Progenitor cell of endocrine pancreas (in vitro differentiated cells): Measurements from ENCODE around the gene VASP. TPM values are rescaled to one million over a fixed set of nuclear protein-coding genes. Genes with fewer than 3 reads are reported as not detected.

Experiments
- DNase-seq: peaks from one replicate; pipeline ENCODE4 v3.0.0; 2021; ENCODE audit warnings: low spot score; ENCODE audit not compliant: unreplicated experiment
- H3K27ac Mint-ChIP-seq: 2 replicates; pipeline ENCODE4 v1.8.0; 2021; ENCODE audit warnings: mild to moderate bottlenecking, moderate library complexity, mixed read lengths
- H3K27me3 Mint-ChIP-seq: 2 replicates; pipeline ENCODE4 v1.8.0; 2021; ENCODE audit warnings: mixed read lengths
- H3K36me3 Mint-ChIP-seq: 2 replicates; pipeline ENCODE4 v1.8.0; 2022; ENCODE audit warnings: mixed read lengths; ENCODE audit not compliant: insufficient read depth
- H3K4me1 Mint-ChIP-seq: 2 replicates; pipeline ENCODE4 v1.8.0; 2021; ENCODE audit warnings: low read depth, mixed read lengths
- H3K4me3 Mint-ChIP-seq: 2 replicates; pipeline ENCODE4 v1.8.0; 2021; ENCODE audit warnings: low read depth, mild to moderate bottlenecking, moderate library complexity, mixed read lengths
- H3K9me3 Mint-ChIP-seq: 2 replicates; pipeline ENCODE4 v1.8.0; 2021; ENCODE audit warnings: low read depth, mixed read lengths
- total RNA-seq: library from RNA; stranded (reverse); gene quantifications from 2 replicates; pipeline ENCODE4 v1.2.1, GENCODE V29; 2021
- TF ChIP-seq, protein P1 (sequence below): fragments of 200-600 bp; sonication (generic); IDR thresholded peaks from one replicate; pipeline ENCODE4 v1.5.0; 2021; ENCODE audit warnings: antibody characterized with exemption, mild to moderate bottlenecking; ENCODE audit not compliant: unreplicated experiment

VASP gene
- total RNA-seq, 1 donor from 2014 or later = 94.9 TPM

DNA sequence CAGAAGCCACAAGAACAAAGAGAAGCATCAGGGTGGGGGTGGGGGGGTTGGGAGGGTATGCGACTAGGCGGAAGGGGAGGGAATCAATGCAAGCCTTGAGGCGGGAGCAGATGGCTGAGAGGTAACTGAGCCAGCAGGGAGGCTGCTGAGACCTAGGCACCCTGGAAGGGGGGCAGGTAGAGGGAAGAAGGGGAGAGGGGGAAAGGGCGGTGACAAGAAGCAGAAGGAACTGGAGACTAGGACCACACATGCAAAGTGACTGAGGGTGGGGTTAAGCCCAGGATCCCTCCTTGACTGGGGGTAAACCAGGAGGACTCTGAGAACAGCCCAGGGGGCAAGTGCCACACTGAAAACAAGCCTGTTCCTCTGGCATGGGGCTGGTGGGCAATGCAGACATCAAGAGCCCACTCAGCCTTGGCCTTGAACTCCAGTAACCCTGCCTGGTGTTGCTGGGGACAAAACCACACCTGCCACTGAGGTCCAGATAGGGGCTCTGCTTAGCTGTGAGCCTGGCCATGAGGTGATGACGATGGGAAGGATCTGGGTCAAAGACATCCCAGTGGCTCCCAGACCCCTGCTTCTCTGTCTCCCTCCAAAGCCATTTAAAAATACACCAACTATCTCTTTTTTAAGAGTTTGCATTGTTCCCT lies 57.0 kb downstream of the VASP start:
- Mint-ChIP-seq H3K4me1 (no peaks in the 10 kb centered on the region), H3K4me3 (no peak overlapping the region)
- DNase-seq = no peak

DNA sequence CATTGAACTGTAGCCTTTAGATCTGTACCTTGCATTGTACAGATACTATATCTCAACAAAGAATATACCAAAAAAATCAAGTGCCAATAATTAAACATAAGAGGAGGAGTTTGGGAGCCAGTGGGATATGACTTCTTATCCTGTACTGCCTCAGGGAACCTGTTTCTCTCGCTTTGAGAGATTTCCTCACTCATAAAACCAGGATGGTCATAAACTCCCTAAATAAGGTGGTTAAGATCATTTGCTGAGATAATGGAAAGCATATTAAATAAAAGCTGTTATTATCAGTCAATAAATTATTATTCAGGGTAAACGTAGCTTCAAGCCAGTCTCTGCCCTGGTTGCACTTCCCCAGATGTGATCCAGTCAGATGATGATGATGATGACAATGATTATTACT lies 60.3 kb downstream of the VASP start:
- no peak for DNase-seq
- no peak overlapping the region for H3K4me3 Mint-ChIP-seq
- H3K4me1 Mint-ChIP-seq = no peaks in the 10 kb centered on the region
- H3K27me3 Mint-ChIP-seq = no peaks in the 10 kb centered on the region
- H3K36me3 Mint-ChIP-seq = no peaks in the 10 kb centered on the region
- H3K27ac Mint-ChIP-seq = no peak overlapping the region
- TF ChIP-seq, protein P1, sequence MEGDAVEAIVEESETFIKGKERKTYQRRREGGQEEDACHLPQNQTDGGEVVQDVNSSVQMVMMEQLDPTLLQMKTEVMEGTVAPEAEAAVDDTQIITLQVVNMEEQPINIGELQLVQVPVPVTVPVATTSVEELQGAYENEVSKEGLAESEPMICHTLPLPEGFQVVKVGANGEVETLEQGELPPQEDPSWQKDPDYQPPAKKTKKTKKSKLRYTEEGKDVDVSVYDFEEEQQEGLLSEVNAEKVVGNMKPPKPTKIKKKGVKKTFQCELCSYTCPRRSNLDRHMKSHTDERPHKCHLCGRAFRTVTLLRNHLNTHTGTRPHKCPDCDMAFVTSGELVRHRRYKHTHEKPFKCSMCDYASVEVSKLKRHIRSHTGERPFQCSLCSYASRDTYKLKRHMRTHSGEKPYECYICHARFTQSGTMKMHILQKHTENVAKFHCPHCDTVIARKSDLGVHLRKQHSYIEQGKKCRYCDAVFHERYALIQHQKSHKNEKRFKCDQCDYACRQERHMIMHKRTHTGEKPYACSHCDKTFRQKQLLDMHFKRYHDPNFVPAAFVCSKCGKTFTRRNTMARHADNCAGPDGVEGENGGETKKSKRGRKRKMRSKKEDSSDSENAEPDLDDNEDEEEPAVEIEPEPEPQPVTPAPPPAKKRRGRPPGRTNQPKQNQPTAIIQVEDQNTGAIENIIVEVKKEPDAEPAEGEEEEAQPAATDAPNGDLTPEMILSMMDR = no peak
- no peaks in the 10 kb centered on the region for H3K9me3 Mint-ChIP-seq

More for the DNA sequence above, 57.0 kb downstream of the VASP start:
- Mint-ChIP-seq H3K36me3 (peaks cover 2% of the 10 kb centered on the region), H3K9me3 (no peaks in the 10 kb centered on the region), H3K27me3 (no peaks in the 10 kb centered on the region), H3K27ac (no peak overlapping the region)
- TF ChIP-seq, protein P1 = no peak

DNA sequence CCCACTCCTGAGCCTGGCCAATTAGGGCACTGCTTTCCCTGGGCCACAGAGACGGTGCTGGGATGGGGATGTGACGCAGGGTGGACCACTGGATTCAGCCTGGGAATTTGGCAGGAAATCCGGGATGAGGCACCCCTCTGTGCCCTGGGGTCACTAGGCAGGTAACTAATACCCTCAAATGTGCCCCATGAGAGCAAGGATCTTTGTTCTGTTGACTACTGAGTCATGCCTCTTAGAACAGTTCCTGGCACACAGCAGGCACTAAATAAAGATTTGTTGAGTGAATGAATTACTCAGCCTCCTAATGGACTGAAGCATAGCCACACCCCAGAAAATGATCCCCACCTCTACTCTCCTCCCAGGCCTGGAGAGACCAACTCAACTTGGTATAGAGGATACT lies 61.5 kb downstream of the VASP start:
- H3K36me3 Mint-ChIP-seq = no peaks in the 10 kb centered on the region
- no peak overlapping the region for H3K27ac Mint-ChIP-seq
- no peaks in the 10 kb centered on the region for H3K27me3 Mint-ChIP-seq
- no peak overlapping the region for H3K4me3 Mint-ChIP-seq
- peaks cover 3% of the 10 kb centered on the region for H3K4me1 Mint-ChIP-seq
- TF ChIP-seq, protein P1 = no peak
- DNase-seq = no peak
- H3K9me3 Mint-ChIP-seq = no peaks in the 10 kb centered on the region

DNA sequence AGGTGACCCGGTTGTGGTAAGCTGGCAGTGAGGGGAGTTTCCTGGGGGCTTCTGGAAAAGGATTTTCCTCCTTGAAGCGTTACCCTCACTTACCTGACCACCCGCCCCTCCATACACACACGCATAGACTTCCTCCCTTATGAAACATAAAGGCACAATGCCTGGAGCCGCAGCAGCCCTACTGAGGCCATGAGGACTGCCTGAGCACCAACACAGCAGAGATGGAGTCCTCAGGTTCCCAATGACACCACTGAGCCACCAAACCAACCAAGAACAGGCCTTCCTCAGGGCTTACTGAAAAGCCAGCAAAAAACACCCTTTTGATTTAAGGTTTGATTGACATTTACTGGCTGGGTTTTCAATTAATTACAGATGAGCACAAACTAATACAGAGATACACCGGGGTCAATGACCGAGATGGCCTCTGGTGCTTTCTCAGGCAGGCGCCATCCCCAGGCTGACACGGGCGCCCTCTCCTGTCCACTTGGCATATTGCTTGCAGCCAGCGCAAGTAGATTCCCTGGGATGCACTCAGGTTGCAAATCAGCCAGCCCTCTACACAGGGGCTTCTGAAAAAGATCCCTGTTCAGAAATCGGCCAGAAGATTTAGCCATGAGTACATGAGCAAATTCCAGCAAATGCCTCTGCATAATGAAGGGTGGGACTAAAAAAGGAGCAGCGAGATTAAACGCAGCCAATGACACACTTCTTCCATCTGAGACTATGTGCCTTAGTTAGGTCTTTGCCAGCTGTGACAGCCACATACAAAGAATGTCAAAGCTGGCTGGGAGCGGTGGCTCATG lies 62.5 kb downstream of the VASP start:
- Mint-ChIP-seq H3K4me3 (no peak overlapping the region), H3K9me3 (no peaks in the 10 kb centered on the region), H3K36me3 (no peaks in the 10 kb centered on the region), H3K4me1 (peaks cover 3% of the 10 kb centered on the region), H3K27me3 (no peaks in the 10 kb centered on the region), H3K27ac (no peak overlapping the region)
- peak; percentile 32 for DNase-seq
- TF ChIP-seq, protein P1 = peak; percentile 67

DNA sequence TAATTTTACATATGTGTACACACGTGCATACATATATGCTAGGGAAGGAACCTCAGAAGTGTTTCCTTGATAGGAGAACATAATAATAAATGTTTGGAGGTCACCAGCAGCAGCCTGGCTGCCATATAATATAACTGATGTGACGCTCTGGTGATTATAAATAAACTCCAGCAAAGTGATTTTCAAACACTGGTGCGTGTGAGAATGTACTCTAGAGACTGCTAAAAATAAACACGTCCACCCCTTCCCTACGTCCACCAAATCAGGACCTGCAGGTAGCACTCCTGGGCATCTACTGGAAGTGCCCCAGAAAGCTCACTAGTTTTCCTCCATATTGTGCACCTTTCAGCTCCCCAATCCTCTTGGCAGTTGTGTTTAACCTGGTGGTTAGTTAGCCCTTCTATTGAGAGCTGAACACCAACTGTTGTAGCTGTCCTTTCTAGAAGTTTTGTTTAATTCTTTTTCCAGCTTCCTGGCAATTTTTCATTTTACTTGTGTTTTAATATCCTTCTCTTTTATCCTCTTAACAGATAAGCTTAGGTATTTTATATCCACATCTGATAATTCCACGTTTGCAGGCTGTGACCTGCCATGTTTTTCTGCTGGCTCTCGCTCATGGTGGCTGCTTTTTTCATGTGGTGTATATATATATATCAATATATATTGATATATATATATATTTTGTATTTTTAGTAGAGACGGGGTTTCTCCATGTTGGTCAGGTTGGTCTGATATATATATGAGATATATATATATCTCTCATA lies 64.4 kb downstream of the VASP start:
- Mint-ChIP-seq H3K36me3 (no peaks in the 10 kb centered on the region), H3K4me1 (peaks cover 5% of the 10 kb centered on the region), H3K4me3 (no peak overlapping the region), H3K27me3 (no peaks in the 10 kb centered on the region), H3K9me3 (no peaks in the 10 kb centered on the region), H3K27ac (no peak overlapping the region)
- TF ChIP-seq, protein P1 = no peak
- DNase-seq = no peak
